ENCODE measurements around the gene CPNE6.
A peak's percentile ranks its signal among the peaks of the same experiment; 100 is the strongest.

The CPNE6 gene

GRCh38 chr14:24086193-24086955 lies 15.0 kb downstream of the CPNE6 start:
- DNase-seq (ENCODE audit: low read depth in 2 of 2), result no peak

- no peak for DNase-seq (ENCODE audit: low read depth in 2 of 2)
Measured at GRCh38 chr14:24087004-24087403, 15.6 kb downstream of the CPNE6 start.

- no peak for DNase-seq (ENCODE audit: low read depth in 2 of 2)
Measured at GRCh38 chr14:24088095-24088494, 16.7 kb downstream of the CPNE6 start.

GRCh38 chr14:24089890-24090289 lies 18.5 kb downstream of the CPNE6 start:
- DNase-seq (ENCODE audit: low read depth in 2 of 2), result no peak

- DNase-seq (ENCODE audit: low read depth in 2 of 2), result no peak
Measured at GRCh38 chr14:24092110-24092504, 20.7 kb downstream of the CPNE6 start.

GRCh38 chr14:24092505-24093206 lies 21.3 kb downstream of the CPNE6 start:
- no peak for DNase-seq (ENCODE audit: low read depth in 2 of 2)

- no peak for DNase-seq (ENCODE audit: low read depth in 2 of 2)
Measured at GRCh38 chr14:24093207-24093900, 22.0 kb downstream of the CPNE6 start.

- DNase-seq (ENCODE audit: low read depth in 2 of 2), result peak; percentile 85 to 89
Measured at GRCh38 chr14:24093901-24094840, 22.8 kb downstream of the CPNE6 start, which contains the start of gene PCK2. Gene PCK2, plus strand, starts transcription at chr14:24094311. Its CDS starts 95 bp downstream, at chr14:24094406.

GRCh38 chr14:24094841-24095270 lies 23.5 kb downstream of the CPNE6 start:
- DNase-seq (ENCODE audit: low read depth in 2 of 2), result no peak

GRCh38 chr14:24095271-24096068 lies 24.1 kb downstream of the CPNE6 start:
- peak in 1 of 2 donors; percentile 56 for DNase-seq (ENCODE audit: low read depth in 2 of 2)

GRCh38 chr14:24096545-24097181 lies 25.3 kb downstream of the CPNE6 start:
- no peak for DNase-seq (ENCODE audit: low read depth in 2 of 2)

GRCh38 chr14:24098229-24098926 lies 27.0 kb downstream of the CPNE6 start:
- no peak for DNase-seq (ENCODE audit: low read depth in 2 of 2)

GRCh38 chr14:24098927-24099813 lies 27.8 kb downstream of the CPNE6 start:
- no peak for DNase-seq (ENCODE audit: low read depth in 2 of 2)

- no peak for DNase-seq (ENCODE audit: low read depth in 2 of 2)
Measured at GRCh38 chr14:24100197-24100981, 29.0 kb downstream of the CPNE6 start.

- DNase-seq (ENCODE audit: low read depth in 2 of 2), result no peak
Measured at GRCh38 chr14:24100982-24101494, 29.7 kb downstream of the CPNE6 start.

- no peak for DNase-seq (ENCODE audit: low read depth in 2 of 2)
Measured at GRCh38 chr14:24102357-24103048, 31.1 kb downstream of the CPNE6 start.

- DNase-seq (ENCODE audit: low read depth in 2 of 2), result no peak
Measured at GRCh38 chr14:24103451-24103850, 32.1 kb downstream of the CPNE6 start.

Measured in activated CD4-positive, alpha-beta T cell treated with anti-CD3 and anti-CD28 coated beads for 24 hours (primary cell).